GM21360 (cell line): ENCODE measurements around the gene NR3C1.

Experiments used
- ATAC-seq: cut with Tn5 transposase; IDR thresholded peaks from one replicate; pipeline ENCODE4 v1.9.1; 2021; ENCODE audit warnings: mild to moderate bottlenecking, moderate library complexity; ENCODE audit not compliant: unreplicated experiment

Gene NR3C1

GRCh38 chr5:143239882-143240518 is 163.5 kb downstream of the NR3C1 start:
- no peak for ATAC-seq

GRCh38 chr5:143238620-143239019 is 164.9 kb downstream of the NR3C1 start:
- no peak for ATAC-seq

- ATAC-seq = no peak
These were observed 165.8 kb downstream of the NR3C1 start for GRCh38 chr5:143237664-143238063.

GRCh38 chr5:143236682-143237081 is 166.8 kb downstream of the NR3C1 start:
- ATAC-seq = no peak

DNA sequence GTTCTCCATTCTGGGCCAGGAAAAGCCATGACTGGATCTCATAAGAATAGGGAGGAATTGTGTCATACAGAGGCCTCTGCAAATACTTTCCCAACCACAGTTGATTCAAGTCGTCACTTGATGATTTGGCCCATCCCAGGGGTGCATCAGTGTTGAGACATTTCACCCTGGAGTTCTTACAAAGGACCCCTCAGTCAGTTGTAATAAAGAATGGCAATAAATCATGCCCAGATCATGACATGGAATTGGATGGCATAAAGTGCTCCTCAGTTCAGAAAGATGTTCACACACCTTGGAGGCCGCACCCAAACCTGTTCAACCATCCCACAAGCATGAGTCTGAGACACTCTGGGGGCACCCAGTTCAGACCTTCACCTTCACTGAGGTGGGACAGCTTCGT is 168.1 kb downstream of the NR3C1 start:
- ATAC-seq = no peak

- ATAC-seq = no peak
These were observed 169.2 kb downstream of the NR3C1 start for GRCh38 chr5:143234162-143234842.

DNA sequence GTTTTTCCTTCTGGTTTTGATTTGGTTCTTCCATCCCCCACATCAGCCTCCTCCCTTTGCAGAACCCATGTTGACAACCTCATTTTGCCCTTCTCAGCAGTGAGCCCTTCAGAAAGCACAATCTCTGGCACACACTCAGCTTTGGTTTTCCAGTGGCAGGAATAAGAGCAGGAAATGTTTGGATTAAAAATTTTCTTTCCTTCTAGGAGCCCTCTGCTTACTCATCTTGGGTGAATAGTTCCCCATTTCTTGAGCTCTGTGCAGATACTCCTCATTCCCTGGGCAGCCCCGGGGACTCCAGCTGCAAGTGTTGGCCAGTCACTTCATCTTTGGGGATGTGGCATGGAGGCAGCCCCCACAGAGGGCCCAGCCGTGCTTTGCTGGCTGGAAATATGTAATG is 170.5 kb downstream of the NR3C1 start:
- no peak for ATAC-seq

- no peak for ATAC-seq
These were observed 171.3 kb downstream of the NR3C1 start for GRCh38 chr5:143231973-143232812.

DNA sequence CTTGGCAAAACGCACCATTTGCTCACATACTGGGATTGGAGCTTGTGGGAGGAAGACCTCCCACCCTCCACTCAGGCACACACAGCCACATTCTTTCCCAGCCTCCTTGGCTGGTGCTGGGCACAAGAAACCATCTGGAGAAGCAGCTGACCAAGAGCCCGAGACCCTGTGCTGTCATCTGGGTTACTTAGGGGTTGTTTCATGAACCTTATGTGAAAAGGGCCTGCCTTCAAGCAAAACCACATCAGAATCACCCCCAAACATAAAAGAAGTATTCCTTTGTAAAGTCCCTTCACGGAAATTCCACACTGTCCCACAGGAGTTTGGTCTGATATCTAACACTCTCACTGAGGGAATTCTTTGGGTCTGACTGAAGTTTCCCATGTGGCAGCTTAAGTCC is 172.1 kb downstream of the NR3C1 start:
- no peak for ATAC-seq

GRCh38 chr5:143230676-143230996 is 172.8 kb downstream of the NR3C1 start:
- ATAC-seq = no peak

DNA sequence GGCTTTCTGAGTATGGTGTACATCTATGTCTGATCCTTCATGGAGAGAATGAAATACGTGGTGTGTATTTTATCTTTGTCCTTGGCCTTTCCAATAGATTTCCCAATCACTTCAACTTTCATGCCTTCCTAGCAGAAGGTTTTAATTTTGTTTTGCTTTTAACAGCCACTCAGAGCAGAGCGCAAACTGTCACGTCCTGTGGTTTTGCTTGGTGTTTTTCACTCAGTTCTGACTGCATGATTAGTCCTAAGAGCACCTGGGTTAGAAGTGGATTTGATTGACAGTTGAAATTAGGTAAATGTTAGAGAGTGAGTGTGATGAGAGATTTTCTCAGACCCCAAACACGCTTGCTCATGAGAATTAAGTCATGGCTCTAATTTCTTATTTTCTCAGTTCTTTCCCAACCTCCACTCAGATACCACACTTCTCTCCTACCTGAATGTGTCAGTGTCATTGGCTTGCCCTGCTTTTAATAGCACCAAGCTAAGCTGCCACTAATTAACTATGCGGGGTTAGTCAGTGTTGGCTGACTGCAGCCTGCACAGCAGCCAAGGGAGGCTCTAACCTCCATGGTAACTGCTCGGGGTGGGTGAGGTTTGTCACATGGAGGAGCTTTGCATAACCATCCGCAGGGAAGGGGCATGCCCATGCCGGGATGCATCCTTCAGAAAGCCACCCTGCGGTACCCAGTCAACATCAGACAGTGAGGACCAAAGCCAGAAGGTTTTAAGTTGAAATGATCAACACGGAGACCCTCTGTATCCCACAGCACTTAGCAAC is 173.4 kb downstream of the NR3C1 start:
- peak; percentile 89 for ATAC-seq

GRCh38 chr5:143229426-143229895 is 174.0 kb downstream of the NR3C1 start:
- peak; percentile 42 for ATAC-seq

GRCh38 chr5:143228597-143229293 is 174.7 kb downstream of the NR3C1 start:
- ATAC-seq = no peak
